ENCODE data around the gene RTN4.

DNA sequence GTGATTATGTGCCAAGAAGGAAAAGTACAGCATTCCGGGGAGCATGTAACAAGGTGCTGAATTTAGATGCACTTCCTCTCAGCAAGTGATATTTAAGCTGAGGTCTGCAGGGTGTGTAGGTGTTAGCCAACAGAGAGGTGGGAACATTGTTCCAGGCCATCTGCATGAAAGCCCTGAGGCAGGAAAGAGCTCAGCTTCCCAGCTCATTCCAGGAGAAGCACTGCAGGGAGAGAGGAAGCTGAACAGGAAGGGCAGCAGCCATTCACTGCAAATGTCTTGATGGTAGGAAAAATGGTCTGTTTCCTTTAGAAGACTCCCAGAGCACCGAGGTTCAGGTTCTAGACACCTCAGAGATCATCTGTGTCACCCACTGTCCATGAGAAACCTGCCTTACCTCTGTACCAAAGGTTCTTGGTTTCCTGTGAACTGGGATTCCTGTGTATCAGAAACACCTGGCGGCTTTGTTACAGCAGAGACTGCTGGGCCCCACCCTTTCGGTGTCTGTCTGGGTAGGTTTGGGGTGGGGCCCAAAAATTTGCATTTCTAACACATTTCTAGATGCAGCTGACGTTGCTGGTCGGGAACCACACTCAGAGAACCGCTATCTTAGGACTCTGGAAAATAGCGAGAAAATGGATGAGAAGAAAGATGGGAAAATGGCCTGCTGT lies 84.0 kb downstream of the RTN4 start:
- TF ChIP-seq, protein P1, sequence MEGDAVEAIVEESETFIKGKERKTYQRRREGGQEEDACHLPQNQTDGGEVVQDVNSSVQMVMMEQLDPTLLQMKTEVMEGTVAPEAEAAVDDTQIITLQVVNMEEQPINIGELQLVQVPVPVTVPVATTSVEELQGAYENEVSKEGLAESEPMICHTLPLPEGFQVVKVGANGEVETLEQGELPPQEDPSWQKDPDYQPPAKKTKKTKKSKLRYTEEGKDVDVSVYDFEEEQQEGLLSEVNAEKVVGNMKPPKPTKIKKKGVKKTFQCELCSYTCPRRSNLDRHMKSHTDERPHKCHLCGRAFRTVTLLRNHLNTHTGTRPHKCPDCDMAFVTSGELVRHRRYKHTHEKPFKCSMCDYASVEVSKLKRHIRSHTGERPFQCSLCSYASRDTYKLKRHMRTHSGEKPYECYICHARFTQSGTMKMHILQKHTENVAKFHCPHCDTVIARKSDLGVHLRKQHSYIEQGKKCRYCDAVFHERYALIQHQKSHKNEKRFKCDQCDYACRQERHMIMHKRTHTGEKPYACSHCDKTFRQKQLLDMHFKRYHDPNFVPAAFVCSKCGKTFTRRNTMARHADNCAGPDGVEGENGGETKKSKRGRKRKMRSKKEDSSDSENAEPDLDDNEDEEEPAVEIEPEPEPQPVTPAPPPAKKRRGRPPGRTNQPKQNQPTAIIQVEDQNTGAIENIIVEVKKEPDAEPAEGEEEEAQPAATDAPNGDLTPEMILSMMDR (IDR thresholded peaks at IDR 0.05; ENCODE audit: low read depth, low read length), result no peak
- TF ChIP-seq EZH2phosphoT487 (IDR thresholded peaks at IDR 0.05; ENCODE audit: low read depth), result no peak

Measured in OCI-LY3 (cell line).